Activated CD4-positive, alpha-beta T cell treated with anti-CD3 and anti-CD28 coated beads, Interleukin-2, amount 50 U/mL, for 48 hours (primary cell): ENCODE data around the gene RELCH.
"Not testable (repeated sequence)": the region's sequence is repeated elsewhere in the genome, so short reads cannot be mapped to it uniquely, and the experiment has no call there.

ENCODE experiments used
- DNase-seq, 2 experiments: peaks; one replicate each; pipeline ENCODE4 v3.0.0-alpha.2; 2020

The RELCH gene

GRCh38 chr18:62186774-62187542, at the start of gene RELCH, which contains the start of gene PIGN:
Gene RELCH (plus strand): TSS chr18:62187255. CDS start chr18:62187506, 251 bp downstream.
Gene PIGN (minus strand): TSS chr18:62187056. CDS start chr18:62161353, 25,703 bp downstream.
- DNase-seq, result peak; percentile 89 to 93

- no peak for DNase-seq
These were observed 48.4 kb upstream of the RELCH start for GRCh38 chr18:62138461-62139235.

GRCh38 chr18:62140259-62140658, 46.8 kb upstream of the RELCH start:
- DNase-seq, result no peak

GRCh38 chr18:62144338-62144737, 42.7 kb upstream of the RELCH start:
- no peak for DNase-seq

GRCh38 chr18:62151068-62151771, 35.8 kb upstream of the RELCH start:
- no peak for DNase-seq

- no peak for DNase-seq
These were observed 34.2 kb upstream of the RELCH start for GRCh38 chr18:62152844-62153243.

- DNase-seq, result no peak
These were observed 29.2 kb upstream of the RELCH start for GRCh38 chr18:62157843-62158242.

- no peak for DNase-seq
These were observed 22.7 kb upstream of the RELCH start for GRCh38 chr18:62164310-62164709.

GRCh38 chr18:62164855-62165487, 22.1 kb upstream of the RELCH start:
- no peak for DNase-seq

GRCh38 chr18:62165583-62165982, 21.5 kb upstream of the RELCH start:
- DNase-seq, result no peak

GRCh38 chr18:62166524-62166923, 20.5 kb upstream of the RELCH start:
- DNase-seq, result not testable (repeated sequence)

GRCh38 chr18:62170857-62171256, 16.2 kb upstream of the RELCH start:
- DNase-seq, result no peak

GRCh38 chr18:62172298-62172697, 14.8 kb upstream of the RELCH start:
- no peak for DNase-seq

GRCh38 chr18:62175521-62175920, 11.5 kb upstream of the RELCH start:
- no peak for DNase-seq

GRCh38 chr18:62177271-62177670, 9.8 kb upstream of the RELCH start:
- no peak for DNase-seq

- DNase-seq, result no peak
These were observed 7.8 kb upstream of the RELCH start for GRCh38 chr18:62179213-62179612.

GRCh38 chr18:62182220-62182619, 4.8 kb upstream of the RELCH start:
- DNase-seq, result no peak

GRCh38 chr18:62183578-62184195, 3.4 kb upstream of the RELCH start:
- peak; percentile 13 to 35 for DNase-seq

- no peak for DNase-seq
These were observed 619 bp upstream of the RELCH start for GRCh38 chr18:62186499-62186773.

- peak; percentile 15 to 38 for DNase-seq
These were observed 772 bp downstream of the RELCH start for GRCh38 chr18:62187543-62188510.

- no peak for DNase-seq
These were observed 2.2 kb downstream of the RELCH start for GRCh38 chr18:62189208-62189607.
